Upper lobe of right lung (tissue), 1 donor: ENCODE data around the gene CIC. TPM values are rescaled to one million over a fixed set of nuclear protein-coding genes. Genes with fewer than 3 reads are reported as not detected.
"Not testable (repeated sequence)": the region's sequence is repeated elsewhere in the genome, so short reads cannot be mapped to it uniquely, and the experiment has no call there.

ENCODE experiments used
- ATAC-seq: fragments of 200-7000 bp; cut with Tn5 transposase; one replicate; pipeline ENCODE4 v1.9.1; 2020; ENCODE audit warnings: mild to moderate bottlenecking, moderate library complexity
- DNase-seq: peaks from one replicate; pipeline ENCODE4 v3.0.0-alpha.2; 2020
- H3K27ac ChIP-seq: fragments of 200-600 bp; one replicate; pipeline ENCODE4 v1.8.0; 2022
- H3K27me3 ChIP-seq: fragments of 200-600 bp; one replicate; pipeline ENCODE4 v1.8.0; 2022; ENCODE audit warnings: mild to moderate bottlenecking
- H3K36me3 ChIP-seq: fragments of 200-600 bp; one replicate; pipeline ENCODE4 v1.8.0; 2022
- H3K4me1 ChIP-seq: fragments of 200-600 bp; one replicate; pipeline ENCODE4 v1.8.0; 2022
- H3K4me3 ChIP-seq: fragments of 200-600 bp; one replicate; pipeline ENCODE4 v1.8.0; 2022; ENCODE audit warnings: mild to moderate bottlenecking
- H3K9me3 ChIP-seq: fragments of 200-600 bp; one replicate; pipeline ENCODE4 v1.8.0; 2022
- intact Hi-C: fragments of 100-400 bp; cut with DNase I; formaldehyde crosslinking; loops from one replicate; pipeline ENCODE4 v1.11.0; 2022
- total RNA-seq: library from RNA; stranded (reverse); fragmentation: NEBNext Ultra II Directional; extraction: Animal tissue kit (Norgen Biotek cat#: 25700); gene quantifications from one replicate; pipeline ENCODE4 v1.2.1, GENCODE V29; 2021
- TF ChIP-seq, protein P1 (sequence below): fragments of 200-600 bp; IDR thresholded peaks from one replicate; pipeline ENCODE4 v1.8.0; 2022; ENCODE audit warnings: antibody characterized with exemption
- donor health status: DM: no; HTN: yes; CAD: no; lungs with severe emphysema.

Gene CIC
- total RNA-seq, 1 donor from 2014 or later = 76.7 TPM

DNA sequence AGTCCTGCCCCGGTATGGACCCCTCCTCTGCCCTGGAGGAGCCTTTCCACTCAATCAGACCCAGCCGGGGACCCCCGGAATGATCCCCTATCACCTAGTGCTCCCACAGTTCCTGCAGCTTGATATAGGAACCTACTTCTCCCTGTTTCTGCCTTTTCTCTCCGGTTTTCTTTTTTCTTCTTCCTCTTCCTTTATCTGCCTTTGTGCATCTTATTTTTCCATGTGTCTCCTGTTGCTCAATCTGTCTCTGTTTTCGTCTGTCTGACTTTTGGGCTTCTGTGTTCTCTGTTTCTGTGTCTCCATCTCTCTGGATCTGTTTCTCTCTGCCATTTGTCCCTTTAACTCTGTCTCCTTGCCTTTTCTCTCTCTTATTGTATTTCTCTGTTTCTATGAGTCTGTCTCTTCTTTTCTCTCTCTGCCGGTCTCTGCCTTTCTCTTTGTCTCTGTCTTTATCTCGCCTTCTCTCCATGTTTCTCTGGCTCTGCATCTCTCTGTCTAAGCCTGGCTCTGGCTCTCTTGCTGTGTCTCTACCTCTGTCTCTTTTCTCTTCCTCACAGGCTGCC lies 66.4 kb downstream of the CIC start:
- H3K27me3 ChIP-seq = no peaks in the 10 kb centered on the region
- no peak overlapping the region for H3K4me3 ChIP-seq
- TF ChIP-seq, protein P1, sequence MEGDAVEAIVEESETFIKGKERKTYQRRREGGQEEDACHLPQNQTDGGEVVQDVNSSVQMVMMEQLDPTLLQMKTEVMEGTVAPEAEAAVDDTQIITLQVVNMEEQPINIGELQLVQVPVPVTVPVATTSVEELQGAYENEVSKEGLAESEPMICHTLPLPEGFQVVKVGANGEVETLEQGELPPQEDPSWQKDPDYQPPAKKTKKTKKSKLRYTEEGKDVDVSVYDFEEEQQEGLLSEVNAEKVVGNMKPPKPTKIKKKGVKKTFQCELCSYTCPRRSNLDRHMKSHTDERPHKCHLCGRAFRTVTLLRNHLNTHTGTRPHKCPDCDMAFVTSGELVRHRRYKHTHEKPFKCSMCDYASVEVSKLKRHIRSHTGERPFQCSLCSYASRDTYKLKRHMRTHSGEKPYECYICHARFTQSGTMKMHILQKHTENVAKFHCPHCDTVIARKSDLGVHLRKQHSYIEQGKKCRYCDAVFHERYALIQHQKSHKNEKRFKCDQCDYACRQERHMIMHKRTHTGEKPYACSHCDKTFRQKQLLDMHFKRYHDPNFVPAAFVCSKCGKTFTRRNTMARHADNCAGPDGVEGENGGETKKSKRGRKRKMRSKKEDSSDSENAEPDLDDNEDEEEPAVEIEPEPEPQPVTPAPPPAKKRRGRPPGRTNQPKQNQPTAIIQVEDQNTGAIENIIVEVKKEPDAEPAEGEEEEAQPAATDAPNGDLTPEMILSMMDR = no peak
- no peak overlapping the region for H3K27ac ChIP-seq
- DNase-seq (no peak), ATAC-seq (no peak)
- intact Hi-C loops = no loop called here
- peaks cover 11% of the 10 kb centered on the region for H3K36me3 ChIP-seq
- no peaks in the 10 kb centered on the region for H3K9me3 ChIP-seq
- no peaks in the 10 kb centered on the region for H3K4me1 ChIP-seq

DNA sequence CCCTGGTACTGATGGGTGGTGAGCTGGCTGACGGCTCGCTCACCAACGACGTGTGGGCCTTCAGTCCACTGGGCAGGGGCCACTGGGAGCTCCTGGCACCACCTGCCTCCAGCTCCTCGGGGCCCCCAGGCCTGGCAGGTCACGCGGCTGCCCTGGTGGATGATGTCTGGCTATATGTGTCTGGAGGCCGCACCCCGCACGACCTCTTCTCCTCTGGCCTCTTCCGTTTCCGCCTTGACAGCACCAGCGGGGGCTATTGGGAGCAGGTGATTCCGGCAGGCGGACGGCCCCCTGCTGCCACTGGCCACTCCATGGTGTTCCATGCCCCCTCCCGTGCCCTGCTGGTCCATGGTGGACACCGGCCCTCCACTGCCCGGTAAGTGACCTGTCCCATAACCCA lies 66.9 kb downstream of the CIC start:
- DNase-seq (no peak), ATAC-seq (no peak)
- intact Hi-C loops = no loop called here
- TF ChIP-seq, protein P1 = no peak
- Histone ChIP-seq H3K27ac (no peak overlapping the region), H3K27me3 (no peaks in the 10 kb centered on the region), H3K9me3 (no peaks in the 10 kb centered on the region), H3K36me3 (peaks cover 11% of the 10 kb centered on the region), H3K4me3 (no peak overlapping the region), H3K4me1 (no peaks in the 10 kb centered on the region)

DNA sequence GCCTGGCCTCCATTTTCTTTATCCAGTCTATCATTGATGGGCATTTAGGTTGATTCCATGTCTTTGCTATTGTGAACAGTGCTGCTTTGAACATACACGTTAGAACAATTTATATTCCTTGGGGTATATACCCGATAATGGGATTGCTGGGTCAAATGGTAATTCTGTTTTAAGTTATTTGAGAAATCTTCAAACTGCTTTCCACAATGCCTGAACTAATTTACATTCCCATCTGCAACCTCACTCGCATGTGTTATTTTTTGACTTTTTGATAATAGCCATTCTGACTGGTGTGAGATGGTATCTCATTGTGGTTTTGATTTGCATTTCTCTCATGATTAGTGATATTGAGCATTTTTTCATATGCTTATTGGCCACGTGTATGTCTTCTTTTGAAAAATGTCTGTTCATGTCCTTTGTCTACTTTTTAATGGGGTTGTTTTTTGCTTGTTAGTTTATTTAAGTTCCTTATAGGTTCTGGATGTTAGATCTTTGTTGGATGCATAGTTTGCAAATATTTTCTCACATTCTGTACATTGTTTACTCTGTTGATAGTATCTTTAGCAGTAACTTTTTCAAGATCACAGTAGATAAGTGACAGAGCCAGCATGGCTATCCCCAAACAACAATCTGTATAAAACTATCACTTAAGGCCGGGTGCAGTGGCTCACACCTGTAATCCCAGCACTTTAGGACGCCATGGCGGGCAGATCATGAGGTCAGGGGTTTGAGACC lies 70.2 kb downstream of the CIC start:
- H3K9me3 ChIP-seq, DNase-seq, intact Hi-C loops, ATAC-seq, H3K4me3 ChIP-seq, H3K27ac ChIP-seq, H3K4me1 ChIP-seq, H3K27me3 ChIP-seq: not testable (repeated sequence)
- H3K36me3 ChIP-seq = peaks cover 11% of the 10 kb centered on the region

DNA sequence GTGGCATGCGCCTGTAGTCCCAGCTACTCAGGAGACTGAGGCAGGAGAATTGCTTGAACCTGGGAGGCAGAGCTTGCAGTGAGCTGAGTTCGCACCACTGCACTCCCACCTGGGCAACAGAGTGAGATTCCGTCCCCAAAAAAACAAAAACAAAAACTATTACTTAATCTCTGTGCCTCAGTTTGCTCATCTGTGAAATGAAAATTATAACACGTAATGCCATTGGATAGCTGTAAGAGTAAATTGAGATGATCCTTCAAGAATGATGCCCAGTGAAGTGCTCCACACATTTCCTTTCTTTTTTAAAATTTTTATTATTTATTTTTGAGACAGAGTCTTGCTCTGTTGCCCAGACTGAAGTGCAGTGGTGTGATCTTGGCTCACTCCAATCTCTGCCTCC lies 70.9 kb downstream of the CIC start:
- ATAC-seq, intact Hi-C loops, H3K27ac ChIP-seq, H3K4me1 ChIP-seq, H3K27me3 ChIP-seq, H3K9me3 ChIP-seq, H3K4me3 ChIP-seq, DNase-seq: not testable (repeated sequence)
- peaks cover 17% of the 10 kb centered on the region for H3K36me3 ChIP-seq

DNA sequence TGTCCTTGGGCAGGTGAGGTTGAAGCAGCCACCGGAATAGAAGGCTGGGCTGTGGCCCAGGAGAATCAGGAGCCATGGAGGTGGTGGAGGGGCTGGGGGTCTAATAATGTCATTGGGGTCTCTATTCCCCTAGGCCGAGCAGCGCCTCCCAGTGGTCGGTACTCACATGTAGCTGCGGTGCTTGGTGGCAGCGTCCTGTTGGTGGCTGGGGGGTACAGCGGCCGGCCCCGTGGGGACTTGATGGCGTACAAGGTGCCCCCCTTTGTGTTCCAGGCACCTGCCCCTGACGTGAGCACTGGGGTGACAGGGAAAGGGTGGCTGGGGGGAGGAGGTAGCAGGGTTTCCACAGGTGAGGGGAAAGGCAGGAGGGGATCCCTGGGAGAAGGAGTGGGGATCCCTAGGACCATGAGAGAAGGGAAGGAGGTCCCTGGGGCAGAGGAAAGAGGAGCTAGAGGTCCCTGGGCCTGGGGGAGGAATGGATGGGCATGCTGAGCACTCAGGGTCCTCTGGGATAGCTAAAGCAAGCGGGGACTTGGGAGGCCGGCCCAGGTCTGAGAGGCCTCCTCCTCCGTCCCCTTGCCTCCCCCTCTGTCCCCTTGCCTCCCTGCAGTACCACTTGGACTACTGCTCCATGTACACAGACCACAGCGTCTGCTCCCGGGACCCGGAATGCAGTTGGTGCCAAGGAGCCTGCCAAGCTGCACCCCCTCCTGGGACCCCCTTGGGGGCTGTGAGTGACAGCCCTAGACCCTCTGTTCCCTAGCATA lies 74.5 kb downstream of the CIC start:
- TF ChIP-seq, protein P1 = no peak
- intact Hi-C loops = no loop called here
- ATAC-seq = peak; percentile 27
- no peak for DNase-seq
- no peak overlapping the region for H3K4me3 ChIP-seq
- H3K9me3 ChIP-seq = no peaks in the 10 kb centered on the region
- no peak overlapping the region for H3K27ac ChIP-seq
- peaks cover 11% of the 10 kb centered on the region for H3K36me3 ChIP-seq
- no peaks in the 10 kb centered on the region for H3K4me1 ChIP-seq
- no peaks in the 10 kb centered on the region for H3K27me3 ChIP-seq

DNA sequence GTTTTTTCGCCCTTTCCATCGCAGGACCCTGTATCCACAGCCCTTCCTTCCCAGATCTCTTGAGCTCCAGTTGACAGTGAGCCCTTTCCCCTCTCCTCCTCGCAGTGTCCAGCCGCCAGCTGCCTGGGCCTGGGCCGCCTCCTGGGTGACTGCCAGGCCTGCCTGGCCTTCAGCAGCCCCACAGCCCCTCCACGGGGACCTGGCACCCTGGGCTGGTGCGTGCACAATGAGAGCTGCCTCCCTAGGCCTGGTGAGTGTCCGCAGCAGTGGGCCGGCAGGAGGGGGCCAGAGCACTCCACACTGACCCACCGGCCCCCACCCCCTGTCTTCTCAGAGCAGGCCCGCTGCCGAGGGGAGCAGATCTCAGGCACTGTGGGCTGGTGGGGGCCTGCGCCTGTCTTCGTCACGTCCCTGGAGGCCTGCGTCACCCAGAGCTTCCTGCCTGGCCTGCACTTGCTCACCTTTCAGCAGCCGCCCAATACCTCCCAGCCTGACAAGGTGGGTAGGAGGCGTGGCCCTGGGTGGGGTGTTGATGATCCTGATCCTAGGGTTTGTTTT lies 75.4 kb downstream of the CIC start:
- no peak for DNase-seq
- H3K27me3 ChIP-seq = no peaks in the 10 kb centered on the region
- H3K4me1 ChIP-seq = no peaks in the 10 kb centered on the region
- intact Hi-C loops = no loop called here
- no peaks in the 10 kb centered on the region for H3K9me3 ChIP-seq
- no peak overlapping the region for H3K4me3 ChIP-seq
- no peak overlapping the region for H3K27ac ChIP-seq
- peak; percentile 32 for ATAC-seq
- TF ChIP-seq, protein P1 = no peak
- H3K36me3 ChIP-seq = peaks cover 11% of the 10 kb centered on the region

Other genes starting within 250 kb of the CIC start
- 0.29 TPM for gene GRIK5, start 199.0 kb upstream of the CIC start, total RNA-seq
- 13.6 TPM for gene ZNF574, start 193.1 kb upstream of the CIC start, total RNA-seq
- 6.1 TPM for gene POU2F2, start 136.8 kb upstream of the CIC start, total RNA-seq
- gene DEDD2, start 51.6 kb upstream of the CIC start, total RNA-seq = 25.1 TPM
- 9.6 TPM for gene ZNF526, start 48.9 kb upstream of the CIC start, total RNA-seq
- 38.7 TPM for gene GSK3A, start 26.6 kb upstream of the CIC start, total RNA-seq
- gene ERF, start 14.1 kb upstream of the CIC start, total RNA-seq = 53.9 TPM
- gene PRR19, start 32.9 kb downstream of the CIC start, total RNA-seq = 0.52 TPM
- 13.2 TPM for gene PAFAH1B3, start 33.4 kb downstream of the CIC start, total RNA-seq
- 0.35 TPM for gene TMEM145, start 44.1 kb downstream of the CIC start, total RNA-seq
- 18.4 TPM for gene MEGF8, start 56.4 kb downstream of the CIC start, total RNA-seq
- gene CNFN, start 121.0 kb downstream of the CIC start, total RNA-seq = 0.87 TPM
- 3.9 TPM for gene LIPE, start 158.1 kb downstream of the CIC start, total RNA-seq
- 150 TPM for gene CXCL17, start 173.7 kb downstream of the CIC start, total RNA-seq